Activated CD4-positive, alpha-beta T cell treated with anti-CD3 and anti-CD28 coated beads for 36 hours (primary cell): ENCODE data around the gene KERA. TPM values are rescaled to one million over a fixed set of nuclear protein-coding genes. Genes with fewer than 3 reads are reported as not detected.

Experiments used
- ATAC-seq: fragments of 200-7000 bp; cut with Tn5 transposase; one replicate; pipeline ENCODE4 v1.10.0; 2021; ENCODE audit warnings: mild to moderate bottlenecking, moderate library complexity
- CTCF ChIA-PET: fragments of 350-600 bp; sonication (Branson Sonifier 250); formaldehyde crosslinking; loops from one replicate; lab custom pipeline; 2021; ENCODE audit warnings: antibody characterized with exemption; lab: Charles Lee
- POLR2A ChIA-PET: fragments of 350-600 bp; sonication (Branson Sonifier 250); formaldehyde crosslinking; loops from one replicate; lab custom pipeline; 2021; ENCODE audit warnings: antibody characterized with exemption, inconsistent platforms; lab: Charles Lee
- DNase-seq: peaks from one replicate; pipeline ENCODE4 v3.0.0-alpha.2; 2020
- H3K27ac Mint-ChIP-seq: one replicate; pipeline ENCODE4 v1.8.0; 2021; ENCODE audit warnings: mixed read lengths
- H3K27me3 Mint-ChIP-seq: one replicate; pipeline ENCODE4 v1.8.0; 2021; ENCODE audit warnings: mixed read lengths
- H3K36me3 Mint-ChIP-seq: one replicate; pipeline ENCODE4 v1.8.0; 2021; ENCODE audit warnings: low read depth, mixed read lengths
- H3K4me1 Mint-ChIP-seq: one replicate; pipeline ENCODE4 v1.8.0; 2021; ENCODE audit warnings: mixed read lengths
- H3K4me3 Mint-ChIP-seq: one replicate; pipeline ENCODE4 v1.8.0; 2021; ENCODE audit warnings: mild to moderate bottlenecking, moderate library complexity, mixed read lengths
- H3K9me3 Mint-ChIP-seq: one replicate; pipeline ENCODE4 v1.8.0; 2021; ENCODE audit warnings: low read depth, mixed read lengths
- intact Hi-C, 2 experiments: fragments of 100-400 bp; cut with DNase I in 1 of 2; cut with micrococcal nuclease in 1 of 2; formaldehyde crosslinking; loops; one replicate each; pipeline versions ENCODE4 v1.14.2 to v1.15.1; 2022 to 2024; cut with DNase I, micrococcal nuclease
- total RNA-seq, 2 experiments: library from RNA; stranded (reverse); gene quantifications; one replicate each; pipeline ENCODE4 v1.2.3, GENCODE V29; 2021

The KERA gene, protein sequence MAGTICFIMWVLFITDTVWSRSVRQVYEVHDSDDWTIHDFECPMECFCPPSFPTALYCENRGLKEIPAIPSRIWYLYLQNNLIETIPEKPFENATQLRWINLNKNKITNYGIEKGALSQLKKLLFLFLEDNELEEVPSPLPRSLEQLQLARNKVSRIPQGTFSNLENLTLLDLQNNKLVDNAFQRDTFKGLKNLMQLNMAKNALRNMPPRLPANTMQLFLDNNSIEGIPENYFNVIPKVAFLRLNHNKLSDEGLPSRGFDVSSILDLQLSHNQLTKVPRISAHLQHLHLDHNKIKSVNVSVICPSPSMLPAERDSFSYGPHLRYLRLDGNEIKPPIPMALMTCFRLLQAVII
- total RNA-seq: not detected

GRCh38 chr12:91057368-91058165 lies at the start of gene KERA:
Gene KERA, minus strand, starts transcription at chr12:91058024. Its CDS starts 1,743 bp downstream, at chr12:91056281.
- Mint-ChIP-seq H3K27ac (no peak within 1 kb of the TSS), H3K27me3 (peaks cover 2% of the 10 kb centered on the region), H3K36me3 (no peaks in the 10 kb centered on the region), H3K4me3 (no peak within 1 kb of the TSS), H3K9me3 (no peaks in the 10 kb centered on the region), H3K4me1 (no peaks in the 10 kb centered on the region)
- intact Hi-C loops: no loop called here
- ATAC-seq (no peak), DNase-seq (no peak)
- POLR2A ChIA-PET: no interaction called here
- CTCF ChIA-PET: no interaction called here

- CTCF ChIA-PET: no interaction called here
- Mint-ChIP-seq H3K4me3 (no peak overlapping the region), H3K27ac (no peak overlapping the region), H3K27me3 (peaks cover 5% of the 10 kb centered on the region), H3K36me3 (no peaks in the 10 kb centered on the region), H3K9me3 (no peaks in the 10 kb centered on the region), H3K4me1 (no peaks in the 10 kb centered on the region)
- intact Hi-C loops: loop anchor here in 1 of 2 experiments (5.0 kb wide), 1 partner anchor 144 kb away; no protein-coding TSS in a partner anchor
- DNase-seq (no peak), ATAC-seq (no peak)
- POLR2A ChIA-PET: no interaction called here
Observed at GRCh38 chr12:91106283-91106682, 48.5 kb upstream of the KERA start.

- ChIA-PET CTCF (no interaction called here), POLR2A (no interaction called here)
- Mint-ChIP-seq H3K4me1 (no peaks in the 10 kb centered on the region), H3K27ac (no peak overlapping the region), H3K4me3 (no peak overlapping the region), H3K9me3 (no peaks in the 10 kb centered on the region), H3K36me3 (no peaks in the 10 kb centered on the region), H3K27me3 (peaks cover 5% of the 10 kb centered on the region)
- no peak for DNase-seq
- intact Hi-C loops: loop anchor here in 1 of 2 experiments (5.0 kb wide), 1 partner anchor 144 kb away; no protein-coding TSS in a partner anchor
- no peak for ATAC-seq
Observed at GRCh38 chr12:91105807-91106206, 48.0 kb upstream of the KERA start.

- Mint-ChIP-seq H3K4me1 (no peaks in the 10 kb centered on the region), H3K4me3 (no peak overlapping the region), H3K36me3 (no peaks in the 10 kb centered on the region), H3K27me3 (peaks cover 5% of the 10 kb centered on the region), H3K27ac (no peak overlapping the region), H3K9me3 (no peaks in the 10 kb centered on the region)
- ATAC-seq (no peak), DNase-seq (no peak)
- intact Hi-C loops: loop anchor here in 1 of 2 experiments (5.0 kb wide), 1 partner anchor 143 kb away; no protein-coding TSS in a partner anchor
- POLR2A ChIA-PET: no interaction called here
- CTCF ChIA-PET: no interaction called here
Observed at GRCh38 chr12:91104812-91105466, 47.1 kb upstream of the KERA start.

DNA sequence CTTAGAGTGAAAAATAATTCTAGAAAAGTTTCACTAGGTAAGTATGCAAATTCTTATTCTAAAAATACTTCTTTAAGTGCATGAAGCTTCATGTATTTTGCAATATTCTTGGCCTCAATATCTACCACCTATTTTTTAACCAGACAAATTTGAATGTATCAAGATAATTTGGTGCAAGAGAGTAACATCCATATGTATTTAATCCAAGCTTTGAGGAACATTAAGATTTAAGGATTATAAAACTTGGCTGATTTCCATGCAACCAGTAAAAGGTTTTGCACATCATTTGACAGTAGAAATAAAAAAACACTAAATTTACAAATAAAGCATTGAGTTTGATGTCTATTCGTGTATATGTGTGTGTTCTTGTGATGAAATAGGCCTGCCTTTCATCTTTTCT lies 45.8 kb upstream of the KERA start:
- CTCF ChIA-PET: no interaction called here
- H3K27me3 Mint-ChIP-seq: peaks cover 4% of the 10 kb centered on the region
- no peaks in the 10 kb centered on the region for H3K9me3 Mint-ChIP-seq
- POLR2A ChIA-PET: no interaction called here
- H3K36me3 Mint-ChIP-seq: no peaks in the 10 kb centered on the region
- no peaks in the 10 kb centered on the region for H3K4me1 Mint-ChIP-seq
- no peak overlapping the region for H3K27ac Mint-ChIP-seq
- ATAC-seq: no peak
- intact Hi-C loops: no loop called here
- H3K4me3 Mint-ChIP-seq: no peak overlapping the region
- DNase-seq: no peak

- DNase-seq (no peak), ATAC-seq (no peak)
- no peaks in the 10 kb centered on the region for H3K4me1 Mint-ChIP-seq
- H3K27me3 Mint-ChIP-seq: peaks cover 4% of the 10 kb centered on the region
- no peaks in the 10 kb centered on the region for H3K36me3 Mint-ChIP-seq
- H3K27ac Mint-ChIP-seq: no peak overlapping the region
- no peak overlapping the region for H3K4me3 Mint-ChIP-seq
- no peaks in the 10 kb centered on the region for H3K9me3 Mint-ChIP-seq
- CTCF ChIA-PET: no interaction called here
- intact Hi-C loops: no loop called here
- POLR2A ChIA-PET: no interaction called here
Observed at GRCh38 chr12:91103101-91103500, 45.3 kb upstream of the KERA start.

DNA sequence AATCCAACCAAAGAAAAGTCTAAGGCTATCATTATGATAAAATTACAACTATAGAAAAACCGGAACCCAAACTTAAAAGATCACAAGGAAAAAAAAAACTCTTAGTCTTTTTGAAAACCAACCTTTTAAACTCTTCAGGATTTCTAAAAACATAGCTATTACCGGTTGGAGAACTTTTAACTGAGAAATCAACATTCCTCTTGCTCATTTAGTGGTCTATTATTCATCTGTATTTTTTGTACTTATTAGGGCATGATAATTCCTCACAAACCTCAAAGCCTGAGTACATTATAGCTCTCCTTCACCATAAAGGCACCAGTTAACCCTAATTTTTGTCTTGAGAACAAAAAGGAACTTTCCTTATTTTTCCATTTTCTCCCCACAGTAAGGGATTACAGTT lies 43.1 kb upstream of the KERA start:
- H3K27ac Mint-ChIP-seq: no peak overlapping the region
- CTCF ChIA-PET: no interaction called here
- no peak for ATAC-seq
- H3K36me3 Mint-ChIP-seq: no peaks in the 10 kb centered on the region
- intact Hi-C loops: no loop called here
- H3K9me3 Mint-ChIP-seq: no peaks in the 10 kb centered on the region
- H3K4me1 Mint-ChIP-seq: no peaks in the 10 kb centered on the region
- no peak overlapping the region for H3K4me3 Mint-ChIP-seq
- POLR2A ChIA-PET: no interaction called here
- H3K27me3 Mint-ChIP-seq: peaks cover 4% of the 10 kb centered on the region
- no peak for DNase-seq

- Mint-ChIP-seq H3K27ac (no peak overlapping the region), H3K9me3 (no peaks in the 10 kb centered on the region), H3K36me3 (no peaks in the 10 kb centered on the region), H3K4me1 (no peaks in the 10 kb centered on the region), H3K27me3 (peaks cover 4% of the 10 kb centered on the region), H3K4me3 (no peak overlapping the region)
- intact Hi-C loops: no loop called here
- no peak for DNase-seq
- POLR2A ChIA-PET: no interaction called here
- ATAC-seq: no peak
- CTCF ChIA-PET: interaction anchor here (1.0 to 1.3 kb wide), 2 partner anchors 9 to 11 kb away, joined by 3 read pairs; partner anchors contain the start of gene LUM
Observed at GRCh38 chr12:91099836-91100235, 42.0 kb upstream of the KERA start.

DNA sequence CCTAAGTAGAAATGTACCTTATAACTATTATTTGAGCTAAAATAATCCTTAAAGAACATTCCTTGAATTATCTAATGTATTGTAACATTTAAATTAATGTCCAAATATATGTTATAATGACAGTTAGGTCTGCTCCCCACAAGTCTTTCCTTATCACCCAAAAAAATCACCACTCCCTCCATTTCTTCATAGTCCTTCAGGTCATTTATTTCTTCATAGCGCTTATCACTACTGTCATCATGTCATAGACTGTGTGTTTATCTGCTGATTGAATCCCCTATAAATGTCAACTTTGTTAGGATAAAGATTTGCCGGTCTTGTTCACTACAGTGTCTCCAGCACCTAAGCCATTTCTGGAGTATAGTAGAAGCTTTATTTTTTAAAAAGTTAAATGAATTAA lies 41.5 kb upstream of the KERA start:
- ATAC-seq: no peak
- H3K27me3 Mint-ChIP-seq: peaks cover 5% of the 10 kb centered on the region
- intact Hi-C loops: no loop called here
- POLR2A ChIA-PET: no interaction called here
- CTCF ChIA-PET: interaction anchor here (1.0 to 1.3 kb wide), 2 partner anchors 9 to 12 kb away, joined by 3 read pairs; partner anchors contain the start of gene LUM
- no peaks in the 10 kb centered on the region for H3K36me3 Mint-ChIP-seq
- H3K27ac Mint-ChIP-seq: no peak overlapping the region
- H3K4me1 Mint-ChIP-seq: no peaks in the 10 kb centered on the region
- H3K9me3 Mint-ChIP-seq: no peaks in the 10 kb centered on the region
- DNase-seq: no peak
- H3K4me3 Mint-ChIP-seq: no peak overlapping the region

DNA sequence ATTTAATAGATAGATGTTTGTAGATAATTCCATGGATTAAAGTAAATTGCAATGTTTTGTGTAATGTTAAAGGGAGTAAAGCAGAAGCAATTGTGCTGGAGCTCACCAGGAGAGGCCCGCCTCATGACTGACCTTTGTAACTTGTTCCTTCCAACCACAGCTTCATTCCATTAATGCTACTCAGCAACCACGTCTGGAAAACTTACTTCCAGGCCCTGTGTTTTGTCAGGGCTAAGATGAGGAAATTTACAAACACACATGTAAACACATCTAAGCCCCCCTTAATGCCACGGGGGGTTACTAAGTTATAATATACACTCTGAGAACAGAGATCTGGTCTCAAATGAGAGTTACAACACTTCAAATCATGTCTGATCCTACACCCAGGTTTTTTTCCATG lies 41.1 kb upstream of the KERA start:
- Mint-ChIP-seq H3K36me3 (no peaks in the 10 kb centered on the region), H3K4me1 (no peaks in the 10 kb centered on the region), H3K27ac (no peak overlapping the region), H3K4me3 (no peak overlapping the region), H3K27me3 (peaks cover 6% of the 10 kb centered on the region), H3K9me3 (no peaks in the 10 kb centered on the region)
- DNase-seq: no peak
- ATAC-seq: no peak
- POLR2A ChIA-PET: no interaction called here
- intact Hi-C loops: no loop called here
- CTCF ChIA-PET: interaction anchor here (1.0 to 1.3 kb wide), 2 partner anchors 10 to 12 kb away, joined by 3 read pairs; partner anchors contain the start of gene LUM

GRCh38 chr12:91098461-91098860 lies 40.6 kb upstream of the KERA start:
- Mint-ChIP-seq H3K4me1 (no peaks in the 10 kb centered on the region), H3K9me3 (peaks cover under 1% of the 10 kb centered on the region), H3K27me3 (peaks cover 8% of the 10 kb centered on the region), H3K27ac (no peak overlapping the region), H3K4me3 (no peak overlapping the region), H3K36me3 (no peaks in the 10 kb centered on the region)
- DNase-seq (no peak), ATAC-seq (no peak)
- ChIA-PET POLR2A (no interaction called here), CTCF (no interaction called here)
- intact Hi-C loops: no loop called here
